Neural crest cell (in vitro differentiated cells): ENCODE measurements around the gene EVI2A. TPM values are rescaled to one million over a fixed set of nuclear protein-coding genes. Genes with fewer than 3 reads are reported as not detected.
"Not testable (repeated sequence)": the region's sequence is repeated elsewhere in the genome, so short reads cannot be mapped to it uniquely, and the experiment has no call there.

Source experiments
- DNase-seq: peaks from one replicate; pipeline ENCODE4 v3.0.0; 2021; ENCODE audit warnings: low read depth, mixed read lengths, low spot score
- H3K27ac Mint-ChIP-seq: one replicate; pipeline ENCODE4 v1.8.0; 2021; ENCODE audit warnings: mild to moderate bottlenecking, mixed read lengths; ENCODE audit not compliant: unreplicated experiment
- H3K27me3 Mint-ChIP-seq: 2 replicates; pipeline ENCODE4 v1.8.0; 2021; ENCODE audit warnings: low read depth, mild to moderate bottlenecking, mixed read lengths
- H3K36me3 Mint-ChIP-seq: 2 replicates; pipeline ENCODE4 v1.8.0; 2021; ENCODE audit warnings: low read depth, mild to moderate bottlenecking, mixed read lengths
- H3K4me1 Mint-ChIP-seq: 2 replicates; pipeline ENCODE4 v1.8.0; 2021; ENCODE audit warnings: mixed read lengths
- H3K4me3 Mint-ChIP-seq: one replicate; pipeline ENCODE4 v1.8.0; 2021; ENCODE audit warnings: mild to moderate bottlenecking, mixed read lengths
- H3K9me3 Mint-ChIP-seq: 2 replicates; pipeline ENCODE4 v1.8.0; 2021; ENCODE audit warnings: mixed read lengths
- total RNA-seq: library from RNA; stranded (reverse); gene quantifications from 2 replicates; pipeline ENCODE4 v1.2.1, GENCODE V29; 2021
- TF ChIP-seq, protein P1 (sequence below): fragments of 200-600 bp; sonication (generic); conservative IDR thresholded peaks from 2 replicates; pipeline ENCODE4 v1.5.0; 2021; ENCODE audit warnings: antibody characterized with exemption, mild to moderate bottlenecking

EVI2A gene
- total RNA-seq, 1 donor from 2014 or later: not detected

DNA sequence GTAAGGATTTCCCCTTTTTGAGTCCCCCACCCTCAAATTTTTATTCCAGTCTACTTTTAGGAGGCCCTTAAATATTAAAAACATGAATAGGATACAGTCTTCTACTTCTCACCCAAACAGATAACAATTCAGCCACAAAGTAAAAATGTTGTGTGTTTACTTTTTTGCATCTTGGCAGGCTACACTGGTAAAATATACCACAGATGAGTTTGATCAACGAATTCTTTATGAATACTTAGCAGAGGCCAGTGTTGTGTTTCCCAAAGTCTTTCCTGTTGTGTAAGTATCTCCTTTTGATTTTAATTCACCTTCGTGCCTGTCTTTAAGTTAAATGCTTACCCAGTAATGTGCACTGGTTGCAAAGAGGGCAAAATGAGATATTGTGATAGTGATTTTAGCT is 35.7 kb upstream of the EVI2A start:
- TF ChIP-seq, protein P1, sequence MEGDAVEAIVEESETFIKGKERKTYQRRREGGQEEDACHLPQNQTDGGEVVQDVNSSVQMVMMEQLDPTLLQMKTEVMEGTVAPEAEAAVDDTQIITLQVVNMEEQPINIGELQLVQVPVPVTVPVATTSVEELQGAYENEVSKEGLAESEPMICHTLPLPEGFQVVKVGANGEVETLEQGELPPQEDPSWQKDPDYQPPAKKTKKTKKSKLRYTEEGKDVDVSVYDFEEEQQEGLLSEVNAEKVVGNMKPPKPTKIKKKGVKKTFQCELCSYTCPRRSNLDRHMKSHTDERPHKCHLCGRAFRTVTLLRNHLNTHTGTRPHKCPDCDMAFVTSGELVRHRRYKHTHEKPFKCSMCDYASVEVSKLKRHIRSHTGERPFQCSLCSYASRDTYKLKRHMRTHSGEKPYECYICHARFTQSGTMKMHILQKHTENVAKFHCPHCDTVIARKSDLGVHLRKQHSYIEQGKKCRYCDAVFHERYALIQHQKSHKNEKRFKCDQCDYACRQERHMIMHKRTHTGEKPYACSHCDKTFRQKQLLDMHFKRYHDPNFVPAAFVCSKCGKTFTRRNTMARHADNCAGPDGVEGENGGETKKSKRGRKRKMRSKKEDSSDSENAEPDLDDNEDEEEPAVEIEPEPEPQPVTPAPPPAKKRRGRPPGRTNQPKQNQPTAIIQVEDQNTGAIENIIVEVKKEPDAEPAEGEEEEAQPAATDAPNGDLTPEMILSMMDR: no peak
- Mint-ChIP-seq H3K27ac (no peak overlapping the region), H3K4me3 (no peak overlapping the region), H3K4me1 (no peaks in the 10 kb centered on the region), H3K36me3 (peaks cover 2% of the 10 kb centered on the region), H3K9me3 (no peaks in the 10 kb centered on the region), H3K27me3 (no peaks in the 10 kb centered on the region)
- no peak for DNase-seq

- Mint-ChIP-seq H3K27ac (no peak overlapping the region), H3K27me3 (no peaks in the 10 kb centered on the region), H3K4me1 (no peaks in the 10 kb centered on the region), H3K36me3 (peaks cover 2% of the 10 kb centered on the region), H3K9me3 (no peaks in the 10 kb centered on the region), H3K4me3 (no peak overlapping the region)
- TF ChIP-seq, protein P1: no peak
- DNase-seq: no peak
Observed at GRCh38 chr17:31355935-31356334, 34.5 kb upstream of the EVI2A start.

- Mint-ChIP-seq H3K4me3 (no peak overlapping the region), H3K27ac (no peak overlapping the region), H3K36me3 (peaks cover 3% of the 10 kb centered on the region)
Observed at GRCh38 chr17:31349454-31349853, 28.0 kb upstream of the EVI2A start.

GRCh38 chr17:31345191-31345747 is 23.8 kb upstream of the EVI2A start:
- not testable (repeated sequence) for H3K4me3 Mint-ChIP-seq, H3K27ac Mint-ChIP-seq, H3K9me3 Mint-ChIP-seq, H3K36me3 Mint-ChIP-seq, DNase-seq, H3K27me3 Mint-ChIP-seq, H3K4me1 Mint-ChIP-seq

More at GRCh38 chr17:31349454-31349853, 28.0 kb upstream of the EVI2A start:
- no peaks in the 10 kb centered on the region for H3K4me1 Mint-ChIP-seq
- no peaks in the 10 kb centered on the region for H3K9me3 Mint-ChIP-seq
- no peak for DNase-seq
- TF ChIP-seq, protein P1: no peak
- H3K27me3 Mint-ChIP-seq: no peaks in the 10 kb centered on the region

GRCh38 chr17:31339906-31340661 is 18.7 kb upstream of the EVI2A start:
- Mint-ChIP-seq H3K9me3 (no peaks in the 10 kb centered on the region), H3K4me3 (no peak overlapping the region), H3K27ac (no peak overlapping the region), H3K4me1 (no peaks in the 10 kb centered on the region), H3K27me3 (no peaks in the 10 kb centered on the region), H3K36me3 (peaks cover 11% of the 10 kb centered on the region)
- DNase-seq: no peak
- TF ChIP-seq, protein P1: no peak

DNA sequence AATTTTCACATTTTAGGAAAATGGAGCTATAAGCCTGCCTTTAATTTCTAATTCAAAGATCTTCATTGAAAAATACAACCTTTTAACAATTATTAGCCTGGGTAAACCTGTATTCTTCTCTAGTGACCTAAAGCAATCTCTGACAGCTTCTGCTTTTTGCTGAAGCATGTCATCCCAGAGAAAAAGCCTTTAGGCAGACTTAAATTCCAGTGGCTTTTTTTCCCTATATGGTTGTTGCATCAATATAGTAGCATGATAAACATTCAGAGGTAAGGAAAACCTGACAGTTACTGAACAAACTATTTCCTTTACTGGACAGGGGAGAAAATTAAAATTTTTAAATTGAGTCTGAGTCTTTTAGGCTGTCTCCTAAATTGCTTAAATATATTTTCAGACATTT is 7.8 kb upstream of the EVI2A start:
- H3K27me3 Mint-ChIP-seq: no peaks in the 10 kb centered on the region
- no peaks in the 10 kb centered on the region for H3K9me3 Mint-ChIP-seq
- no peak overlapping the region for H3K4me3 Mint-ChIP-seq
- H3K36me3 Mint-ChIP-seq: peaks cover 2% of the 10 kb centered on the region
- TF ChIP-seq, protein P1: no peak
- no peak overlapping the region for H3K27ac Mint-ChIP-seq
- H3K4me1 Mint-ChIP-seq: no peaks in the 10 kb centered on the region
- DNase-seq: no peak
